Endothelial cell of umbilical vein (primary cell): ENCODE measurements around the gene DPPA2.

Source experiments
- POLR2A ChIP-seq: IDR thresholded peaks from 2 replicates; pipeline ENCODE4 v1.6.1; 2012; ENCODE audit warnings: low read depth, mild to moderate bottlenecking, control low read depth, low read length
- POLR2AphosphoS5 ChIP-seq: IDR thresholded peaks from 2 replicates; pipeline ENCODE4 v1.6.1; 2012; ENCODE audit warnings: low read depth, mild to moderate bottlenecking, control low read depth, low read length, moderate library complexity; ENCODE audit not compliant: insufficient read depth

- TF ChIP-seq POLR2A (no peak), POLR2AphosphoS5 (no peak)
Measured at GRCh38 chr3:109270779-109271178, 45.5 kb downstream of the DPPA2 start.
